Neural progenitor cell (in vitro differentiated cells): ENCODE results near the gene NPW.

Experiments used
- EZH2phosphoT487 ChIP-seq: fragments of 200-600 bp; sonication (generic); IDR thresholded peaks from 2 replicates; pipeline ENCODE4 v1.6.1; 2017; ENCODE audit warnings: antibody characterized with exemption
- TF ChIP-seq, protein P1 (sequence below): fragments of 200-600 bp; sonication (generic); IDR thresholded peaks from 2 replicates; pipeline ENCODE4 v1.5.1; 2017; ENCODE audit warnings: antibody characterized with exemption, mild to moderate bottlenecking

DNA sequence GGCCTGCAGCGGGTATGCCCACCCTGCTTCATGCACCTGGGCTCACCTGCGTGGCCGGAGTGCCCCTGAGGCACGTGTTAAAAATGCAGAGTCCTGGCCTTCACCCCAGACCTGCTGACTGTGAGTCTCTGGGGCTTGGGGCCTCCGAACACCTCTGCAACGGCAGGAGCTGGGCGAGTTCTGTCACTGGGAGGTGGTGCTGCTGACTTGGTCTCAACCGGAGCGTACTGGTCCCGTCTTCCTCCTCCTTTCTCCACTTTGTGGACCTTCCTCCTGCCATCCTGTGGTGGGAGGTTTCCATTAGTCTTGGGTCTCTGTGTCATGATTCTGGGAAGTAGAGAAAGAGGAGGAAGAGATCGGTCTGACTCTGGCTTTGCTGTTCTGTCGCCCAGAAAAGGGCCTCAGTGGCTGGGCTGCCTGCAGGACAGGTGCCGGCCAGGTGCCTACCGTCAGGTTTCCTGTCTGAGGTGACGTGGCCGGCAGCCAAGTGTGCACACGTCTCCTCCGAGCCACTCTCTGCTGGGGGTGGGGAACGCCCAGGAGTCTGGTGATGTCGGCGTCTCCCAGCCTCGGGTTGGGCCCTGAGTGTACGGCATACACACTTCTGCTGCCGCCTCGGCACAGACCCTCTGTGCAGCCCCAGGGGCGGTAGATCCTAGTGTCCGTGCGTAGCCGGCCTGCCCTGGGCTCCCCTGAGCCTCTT lies 35.1 kb downstream of the NPW start:
- TF ChIP-seq, protein P1, sequence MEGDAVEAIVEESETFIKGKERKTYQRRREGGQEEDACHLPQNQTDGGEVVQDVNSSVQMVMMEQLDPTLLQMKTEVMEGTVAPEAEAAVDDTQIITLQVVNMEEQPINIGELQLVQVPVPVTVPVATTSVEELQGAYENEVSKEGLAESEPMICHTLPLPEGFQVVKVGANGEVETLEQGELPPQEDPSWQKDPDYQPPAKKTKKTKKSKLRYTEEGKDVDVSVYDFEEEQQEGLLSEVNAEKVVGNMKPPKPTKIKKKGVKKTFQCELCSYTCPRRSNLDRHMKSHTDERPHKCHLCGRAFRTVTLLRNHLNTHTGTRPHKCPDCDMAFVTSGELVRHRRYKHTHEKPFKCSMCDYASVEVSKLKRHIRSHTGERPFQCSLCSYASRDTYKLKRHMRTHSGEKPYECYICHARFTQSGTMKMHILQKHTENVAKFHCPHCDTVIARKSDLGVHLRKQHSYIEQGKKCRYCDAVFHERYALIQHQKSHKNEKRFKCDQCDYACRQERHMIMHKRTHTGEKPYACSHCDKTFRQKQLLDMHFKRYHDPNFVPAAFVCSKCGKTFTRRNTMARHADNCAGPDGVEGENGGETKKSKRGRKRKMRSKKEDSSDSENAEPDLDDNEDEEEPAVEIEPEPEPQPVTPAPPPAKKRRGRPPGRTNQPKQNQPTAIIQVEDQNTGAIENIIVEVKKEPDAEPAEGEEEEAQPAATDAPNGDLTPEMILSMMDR, result no peak
- TF ChIP-seq EZH2phosphoT487, result no peak
